CD14-positive monocyte (primary cell): ENCODE results near the gene HOXA1. TPM values are rescaled to one million over a fixed set of nuclear protein-coding genes. Genes with fewer than 3 reads are reported as not detected.

Experiments used
- DNase-seq, 3 donors: peaks; one replicate each; pipeline ENCODE4 v3.0.0-alpha.2; 2011 to 2022
- H2AFZ ChIP-seq: 2 replicates; pipeline ENCODE4 v1.6.0; 2012; ENCODE audit warnings: mild to moderate bottlenecking, low read depth, low read length, inconsistent platforms; ENCODE audit not compliant: insufficient read depth, poor library complexity, severe bottlenecking
- H3K27ac ChIP-seq, 2 donors: 1 replicate in 1 of 2; 2 replicates in 1 of 2; pipeline ENCODE4 v1.5.1; 2012 to 2013; ENCODE audit warnings: low read length in 2 of 2, control low read depth in 1 of 2, inconsistent platforms in 1 of 2, low read depth in 1 of 2, mild to moderate bottlenecking in 1 of 2
- H3K27me3 ChIP-seq, 2 donors: one replicate each; pipeline versions ENCODE4 v1.6.0 to v1.6.1; 2011 to 2013; ENCODE audit warnings: low read length in 2 of 2; ENCODE audit not compliant: control insufficient read depth in 2 of 2, insufficient read depth in 2 of 2
- H3K36me3 ChIP-seq, 2 donors: replicated peaks in 1 of 2; 1 replicate in 1 of 2; 2 replicates in 1 of 2; pipeline versions ENCODE4 v1.5.1 to v1.6.1; 2012 to 2013; ENCODE audit warnings: low read length in 2 of 2, control low read depth in 1 of 2, inconsistent platforms in 1 of 2, mild to moderate bottlenecking in 1 of 2; ENCODE audit not compliant: insufficient read depth in 2 of 2, control insufficient read depth in 1 of 2
- H3K4me1 ChIP-seq, 2 donors: 1 replicate in 1 of 2; 2 replicates in 1 of 2; pipeline versions ENCODE4 v1.5.1 to v1.6.1; 2012 to 2013; ENCODE audit warnings: low read length in 2 of 2, control low read depth in 1 of 2, inconsistent platforms in 1 of 2, mild to moderate bottlenecking in 1 of 2, moderate library complexity in 1 of 2; ENCODE audit not compliant: insufficient read depth in 2 of 2, control insufficient read depth in 1 of 2
- H3K4me2 ChIP-seq: replicated peaks from 2 replicates; pipeline ENCODE3; 2012; ENCODE audit warnings: low read length, moderate library complexity, mild to moderate bottlenecking; ENCODE audit not compliant: poor library complexity, severe bottlenecking; ENCODE audit errors: extremely low read depth
- H3K4me3 ChIP-seq, 3 experiments: fragments of 200-600 bp in 1 of 3; sonication (generic) in 1 of 3; replicated peaks in 1 of 3; 1 replicate in 2 of 3; 2 replicates in 1 of 3; pipeline ENCODE4 v1.5.1; 2011 to 2013; ENCODE audit warnings: low read length in 3 of 3, mild to moderate bottlenecking in 3 of 3, control low read depth in 2 of 3, low read depth in 2 of 3, inconsistent platforms in 1 of 3, moderate library complexity in 1 of 3
- H3K79me2 ChIP-seq: 2 replicates; pipeline ENCODE4 v1.6.0; 2012; ENCODE audit warnings: mild to moderate bottlenecking, control low read depth, inconsistent platforms, low read length, moderate library complexity; ENCODE audit not compliant: insufficient read depth
- H3K9ac ChIP-seq: 2 replicates; pipeline ENCODE4 v1.6.0; 2017; ENCODE audit warnings: low read length, mild to moderate bottlenecking; ENCODE audit not compliant: insufficient read depth, poor library complexity, severe bottlenecking
- H3K9me3 ChIP-seq, 2 donors: replicated peaks in 1 of 2; 1 replicate in 1 of 2; 2 replicates in 1 of 2; pipeline versions ENCODE4 v1.5.1 to v1.6.1; 2012 to 2013; ENCODE audit warnings: low read length in 2 of 2, control low read depth in 1 of 2; ENCODE audit not compliant: control insufficient read depth in 1 of 2, insufficient read depth in 1 of 2
- H4K20me1 ChIP-seq: 2 replicates; pipeline ENCODE4 v1.6.0; 2012; ENCODE audit warnings: mild to moderate bottlenecking, low read length, control low read depth, moderate library complexity; ENCODE audit not compliant: insufficient read depth
- H3K27ac Mint-ChIP-seq, 7 donors: one replicate each; pipeline ENCODE4 v1.8.0; 2020; ENCODE audit warnings: mild to moderate bottlenecking in 7 of 7, mixed read lengths in 7 of 7, moderate library complexity in 6 of 7, inconsistent platforms in 2 of 7
- H3K27me3 Mint-ChIP-seq, 3 donors: one replicate each; pipeline ENCODE4 v1.8.0; 2021 to 2022; ENCODE audit warnings: low read depth in 3 of 3, mild to moderate bottlenecking in 3 of 3, mixed read lengths in 3 of 3, moderate library complexity in 3 of 3, inconsistent platforms in 1 of 3
- H3K36me3 Mint-ChIP-seq, 2 donors: one replicate each; pipeline ENCODE4 v1.8.0; 2020; ENCODE audit warnings: mixed read lengths in 2 of 2, inconsistent platforms in 1 of 2, mild to moderate bottlenecking in 1 of 2
- H3K4me1 Mint-ChIP-seq: one replicate; pipeline ENCODE4 v1.8.0; 2020; ENCODE audit warnings: mild to moderate bottlenecking, mixed read lengths
- H3K4me3 Mint-ChIP-seq, 2 donors: one replicate each; pipeline ENCODE4 v1.8.0; 2020; ENCODE audit warnings: mild to moderate bottlenecking in 2 of 2, mixed read lengths in 2 of 2, moderate library complexity in 1 of 2
- H3K9me3 Mint-ChIP-seq, 7 donors: one replicate each; pipeline ENCODE4 v1.8.0; 2020 to 2022; ENCODE audit warnings: mixed read lengths in 7 of 7, mild to moderate bottlenecking in 6 of 7, moderate library complexity in 6 of 7, inconsistent platforms in 2 of 7
- CTCF ChIP-seq: fragments of 200-600 bp; IDR thresholded peaks from one replicate; pipeline ENCODE4 v1.8.0; 2022; ENCODE audit warnings: antibody characterized with exemption, mild to moderate bottlenecking
- WGBS: methylation state at CpG from one replicate; pipeline ENCODE4 v1.1.5; 2013; ENCODE audit warnings: missing lambda C conversion rate; ENCODE audit not compliant: insufficient coverage; 5-methylcytosine and 5-hydroxymethylcytosine counted together
- intact Hi-C, 2 donors: fragments of 100-400 bp; cut with micrococcal nuclease; formaldehyde crosslinking; loops; one replicate each; pipeline versions ENCODE4 v1.15.0 to v1.15.1; 2023
- polyA plus RNA-seq, 3 donors: library from polyadenylated mRNA; depleted of rRNA in 1 of 3; unstranded in 2 of 3; stranded (reverse) in 1 of 3; fragments of 300-500 nt in 2 of 3; fragments of >200 nt in 1 of 3; fragmentation: Illumina TruSeq in 2 of 3; gene quantifications; 1 replicate in 2 of 3; 2 replicates in 1 of 3; pipeline ENCODE4 v1.2.3, GENCODE V29; 2012 to 2021

Gene HOXA1
- polyA plus RNA-seq, 3 donors: 0.11 to 0.37 TPM; not detected in 1

DNA sequence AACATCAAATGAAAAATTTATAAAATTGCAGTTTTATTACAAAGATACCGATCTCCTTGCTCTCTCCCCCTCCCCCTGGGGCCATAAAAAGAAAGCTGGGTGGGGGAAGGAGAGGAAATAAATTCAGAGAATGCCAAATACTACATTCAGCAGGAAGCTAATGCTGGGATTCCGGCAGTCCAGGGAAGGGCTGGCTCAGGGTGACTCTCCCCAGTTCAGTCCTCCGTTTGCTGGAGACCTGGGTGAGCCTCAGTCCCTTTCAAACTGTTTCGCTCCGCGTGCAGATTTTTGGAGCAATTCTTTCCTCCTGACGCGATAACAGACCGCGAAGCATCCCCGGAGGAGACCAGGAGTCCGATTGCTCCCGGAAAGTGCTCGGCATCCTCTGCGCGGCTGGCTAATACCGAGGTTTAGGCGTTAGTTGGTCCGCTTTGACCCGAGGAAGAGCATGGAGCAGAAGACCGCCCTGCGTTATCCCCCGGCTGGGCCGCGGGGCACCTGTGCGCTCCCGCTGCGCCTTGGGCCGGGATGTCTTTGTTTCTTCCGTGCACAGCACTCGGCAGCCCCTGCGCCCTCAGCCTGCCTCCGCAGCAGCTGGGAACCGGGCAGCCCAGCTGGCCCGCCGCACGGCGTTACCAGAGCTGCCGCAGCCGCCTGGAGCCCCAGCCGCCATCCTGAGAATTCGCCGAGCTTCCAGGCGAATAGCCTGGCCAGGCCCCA lies 10.5 kb upstream of the HOXA1 start:
- WGBS: 94% methylated on average over 43 of the region's 44 CpGs
- peaks cover 45 to 54% (median 48%) of the 10 kb centered on the region in 3 donors for H3K27me3 Mint-ChIP-seq
- H3K9ac ChIP-seq: no peak overlapping the region

More for the DNA sequence above, 10.5 kb upstream of the HOXA1 start:
- intact Hi-C loops: no loop called here
- peaks cover 21% of the 10 kb centered on the region for H3K4me1 Mint-ChIP-seq
- Histone ChIP-seq H3K9me3 (peaks cover 4 to 15% of the 10 kb centered on the region in 2 donors), H3K79me2 (no peaks in the 10 kb centered on the region), H3K4me3 (no peak overlapping the region), H3K36me3 (peaks cover 0 to 3% of the 10 kb centered on the region in 2 donors), H3K27ac (no peak overlapping the region), H3K4me1 (peaks cover 11 to 13% of the 10 kb centered on the region in 2 donors), H3K27me3 (peaks cover 40 to 50% of the 10 kb centered on the region in 2 donors), H3K4me2 (no peak overlapping the region), H2AFZ (no peak overlapping the region), H4K20me1 (peaks cover 39% of the 10 kb centered on the region)
- no peak overlapping the region for H3K27ac Mint-ChIP-seq
- H3K36me3 Mint-ChIP-seq: peaks cover 15 to 16% of the 10 kb centered on the region in 2 donors
- no peak for TF ChIP-seq CTCF
- no peak overlapping the region for H3K4me3 Mint-ChIP-seq
- peaks cover 0 to 28% (median 20%) of the 10 kb centered on the region in 7 donors for H3K9me3 Mint-ChIP-seq
- DNase-seq: no peak
